Endothelial cell of umbilical vein (primary cell): Measurements from ENCODE around the gene MYH9. TPM values are rescaled to one million over a fixed set of nuclear protein-coding genes. Genes with fewer than 3 reads are reported as not detected.

ENCODE experiments used
- BruUV-seq: library from RNA; stranded (reverse); fragments of 400-500 nt; replicated peaks from 2 replicates; lab custom pipeline; 2021; lab: Mats Ljungman, UMichigan
- CTCF ChIA-PET: fragments of 300-600, 350-600 bp; sonication (Branson Sonifier 250); formaldehyde crosslinking; loops from one replicate; lab custom pipeline; 2021; ENCODE audit warnings: antibody characterized with exemption, inconsistent platforms; lab: Charles Lee
- POLR2A ChIA-PET: fragments of 300-600, 350-600 bp; sonication (Branson Sonifier 250); formaldehyde crosslinking; loops from one replicate; lab custom pipeline; 2021; ENCODE audit warnings: antibody characterized with exemption, inconsistent platforms; lab: Charles Lee
- DNase-seq: peaks from one replicate; pipeline ENCODE4 v3.0.0-alpha.2; 2011; ENCODE audit warnings: low read depth, low spot score
- FAIRE-seq: peaks from 2 replicates; lab custom pipeline; 2011; peaks lifted over from hg19 to GRCh38; lab: Jason Lieb, UNC
- H2AFZ ChIP-seq: 2 replicates; pipeline ENCODE4 v1.6.0; 2012; ENCODE audit warnings: low read depth, low read length, control low read depth, inconsistent platforms
- H3K27ac ChIP-seq: 2 replicates; pipeline ENCODE4 v1.5.1; 2011; ENCODE audit warnings: low read depth, mild to moderate bottlenecking, control low read depth, low read length, moderate library complexity; ENCODE audit not compliant: insufficient read depth
- H3K27me3 ChIP-seq, 2 experiments: 2 replicates each; pipeline versions ENCODE4 v1.6.0 to v1.6.1; 2011; ENCODE audit warnings: low read length in 2 of 2, mixed read lengths in 1 of 2; ENCODE audit not compliant: control insufficient read depth in 2 of 2, insufficient read depth in 2 of 2
- H3K36me3 ChIP-seq, 2 experiments: 2 replicates in 1 of 2; 3 replicates in 1 of 2; pipeline ENCODE4 v1.5.1; 2011; ENCODE audit warnings: low read length in 2 of 2, mild to moderate bottlenecking in 1 of 2, moderate library complexity in 1 of 2; ENCODE audit not compliant: control insufficient read depth in 2 of 2, insufficient read depth in 2 of 2; ENCODE audit errors: extremely low read depth in 1 of 2
- H3K4me1 ChIP-seq: 3 replicates; pipeline ENCODE4 v1.5.1; 2011; ENCODE audit warnings: mild to moderate bottlenecking, low read length; ENCODE audit not compliant: control insufficient read depth, insufficient read depth; ENCODE audit errors: extremely low read depth
- H3K4me2 ChIP-seq: 2 replicates; pipeline ENCODE4 v1.6.1; 2011; ENCODE audit warnings: low read length, control low read depth, mixed read lengths; ENCODE audit not compliant: insufficient read depth
- H3K4me3 ChIP-seq, 3 experiments: fragments of 200-600 bp in 1 of 3; sonication (generic), shearing (Covaris generic) in 1 of 3; replicated peaks in 1 of 3; 2 replicates each; pipeline ENCODE4 v1.5.1; 2011 to 2016; ENCODE audit warnings: control low read depth in 3 of 3, low read length in 3 of 3, mild to moderate bottlenecking in 2 of 3, inconsistent platforms in 1 of 3, low read depth in 1 of 3, moderate library complexity in 1 of 3; ENCODE audit not compliant: insufficient read depth in 1 of 3
- H3K79me2 ChIP-seq: 2 replicates; pipeline ENCODE4 v1.6.0; 2012; ENCODE audit warnings: low read length, inconsistent platforms; ENCODE audit not compliant: control insufficient read depth, insufficient read depth
- H3K9ac ChIP-seq: replicated peaks from 2 replicates; pipeline ENCODE3; 2011; ENCODE audit warnings: low read length, control low read depth; ENCODE audit not compliant: insufficient read depth; ENCODE audit errors: extremely low read depth
- H3K9me1 ChIP-seq: replicated peaks from 3 replicates; pipeline ENCODE4 v1.6.0; 2011; ENCODE audit warnings: mild to moderate bottlenecking, low read length; ENCODE audit not compliant: control insufficient read depth, insufficient read depth; ENCODE audit errors: extremely low read depth
- H3K9me3 ChIP-seq: replicated peaks from 2 replicates; pipeline ENCODE4 v1.5.1; 2012; ENCODE audit warnings: low read length, inconsistent platforms; ENCODE audit not compliant: control insufficient read depth, insufficient read depth
- H4K20me1 ChIP-seq: replicated peaks from 2 replicates; pipeline ENCODE3; 2011; ENCODE audit warnings: mild to moderate bottlenecking, low read length; ENCODE audit not compliant: control insufficient read depth, insufficient read depth; ENCODE audit errors: extremely low read depth
- EZH2 ChIP-seq: IDR thresholded peaks from 2 replicates; pipeline ENCODE4 v1.6.1; 2012; ENCODE audit warnings: borderline replicate concordance, low read depth, mild to moderate bottlenecking, moderate library complexity, low read length, inconsistent platforms; ENCODE audit not compliant: severe bottlenecking
- FOS ChIP-seq: IDR thresholded peaks from 2 replicates; pipeline ENCODE4 v1.6.1; 2011; ENCODE audit warnings: mild to moderate bottlenecking, low read length, moderate library complexity, borderline replicate concordance; ENCODE audit not compliant: insufficient read depth
- GATA2 ChIP-seq: IDR thresholded peaks from 2 replicates; pipeline ENCODE4 v1.7.0; 2011; ENCODE audit warnings: low read depth, mild to moderate bottlenecking, moderate library complexity, mixed read lengths, low read length; ENCODE audit not compliant: insufficient read length, insufficient read depth
- JUN ChIP-seq: IDR thresholded peaks from 2 replicates; pipeline ENCODE4 v1.6.1; 2011; ENCODE audit warnings: borderline replicate concordance, low read depth; ENCODE audit not compliant: insufficient read length, insufficient read depth
- MYC ChIP-seq: IDR thresholded peaks from one replicate; pipeline ENCODE4 v1.6.1; 2011; ENCODE audit warnings: mild to moderate bottlenecking, low read depth, low read length
- POLR2A ChIP-seq: IDR thresholded peaks from 2 replicates; pipeline ENCODE4 v1.6.1; 2012; ENCODE audit warnings: low read depth, mild to moderate bottlenecking, control low read depth, low read length
- POLR2AphosphoS5 ChIP-seq: IDR thresholded peaks from 2 replicates; pipeline ENCODE4 v1.6.1; 2012; ENCODE audit warnings: low read depth, mild to moderate bottlenecking, control low read depth, low read length, moderate library complexity; ENCODE audit not compliant: insufficient read depth
- dilution Hi-C: fragments of 300-500 bp; cut with MboI; formaldehyde crosslinking; loops from one replicate; pipeline ENCODE4 v1.15.0; 2019; ENCODE audit warnings: low sequenced_read_pairs; ENCODE audit not compliant: extremely low pct_ligation_motif_present
- intact Hi-C: fragments of 100-400 bp; cut with micrococcal nuclease; formaldehyde crosslinking; loops from one replicate; pipeline ENCODE4 v1.10.0; 2022
- polyA plus RNA-seq, 4 experiments: library from polyadenylated mRNA; depleted of rRNA in 3 of 4; stranded (reverse) in 3 of 4; unstranded in 1 of 4; fragments of >200 nt; gene quantifications; 2 replicates each; pipeline versions ENCODE4 v1.2.1 to v1.2.3, GENCODE V29; 2011 to 2012; ENCODE audit warnings: missing spikeins in 1 of 4
- total RNA-seq: library from RNA; stranded (reverse); gene quantifications from 2 replicates; pipeline ENCODE4 v1.2.3, GENCODE V29; 2021
- TF ChIP-seq, protein P1 (sequence below): IDR thresholded peaks from 2 replicates; pipeline ENCODE4 v1.6.1; 2011; ENCODE audit not compliant: insufficient read depth, insufficient read length
- TF ChIP-seq, protein P2 (sequence below), 2 donors: IDR thresholded peaks; 1 replicate in 1 of 2; 2 replicates in 1 of 2; pipeline ENCODE4 v1.5.1; 2011; ENCODE audit warnings: low read length in 2 of 2, mild to moderate bottlenecking in 2 of 2, moderate library complexity in 2 of 2, control low read depth in 1 of 2, inconsistent platforms in 1 of 2, low read depth in 1 of 2; ENCODE audit not compliant: insufficient read depth in 1 of 2; ENCODE audit errors: extremely low read depth in 1 of 2

MYH9 gene
- total and polyA plus RNA-seq, 2 donors (not counting 3 experiments of a cell fraction or from before 2014, with no cell fraction given) = 188 to 1,413 TPM

DNA sequence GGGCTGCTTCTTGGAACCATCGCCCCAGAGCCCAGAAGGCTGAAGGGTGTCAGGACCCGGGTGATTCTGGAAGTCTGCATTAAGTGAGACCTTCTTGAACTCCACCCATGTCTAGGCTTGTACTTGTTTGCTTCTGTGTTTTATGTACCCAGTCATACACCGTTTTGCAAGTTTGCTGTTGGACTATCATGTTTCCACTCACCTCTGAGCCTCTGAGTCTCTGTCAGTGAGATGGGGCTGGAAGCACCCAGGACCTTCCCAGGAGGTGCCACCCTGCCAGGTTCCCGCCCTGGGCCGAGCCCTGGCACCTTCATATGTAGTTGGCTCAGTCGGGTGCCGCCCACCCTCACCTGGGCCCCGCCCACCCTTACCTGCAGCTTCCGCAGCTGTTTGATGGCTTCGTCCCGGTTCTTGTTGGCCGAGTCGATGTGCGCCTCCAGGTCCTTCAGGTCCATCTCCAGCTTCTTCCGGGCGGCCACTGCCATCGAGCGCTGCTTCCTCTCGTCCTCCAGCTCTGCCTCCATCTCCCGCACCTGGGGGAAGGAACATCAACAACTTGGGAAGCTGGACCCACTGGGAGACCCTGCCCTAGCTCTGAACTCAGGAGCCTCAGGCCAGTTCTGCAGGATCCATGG, 99.8 kb downstream of the MYH9 start:
- ChIA-PET POLR2A (no interaction called here), CTCF (interaction anchor here (1.1 to 1.5 kb wide), 3 partner anchors 10 to 183 kb away, joined by 3 to 4 read pairs (median 3); no protein-coding TSS in a partner anchor)
- FAIRE-seq (no peak), DNase-seq (no peak)
- no peaks in the 10 kb centered on the region for H4K20me1 ChIP-seq
- no peak overlapping the region for H3K4me2 ChIP-seq
- no peak overlapping the region for H2AFZ ChIP-seq
- peaks cover 6% of the 10 kb centered on the region for H3K79me2 ChIP-seq
- dilution Hi-C loops (no loop called here), intact Hi-C loops (no loop called here)
- H3K27me3 ChIP-seq = no peaks in the 10 kb centered on the region
- no peak overlapping the region for H3K4me3 ChIP-seq
- H3K4me1 ChIP-seq = no peaks in the 10 kb centered on the region
- H3K9me3 ChIP-seq = no peaks in the 10 kb centered on the region
- H3K27ac ChIP-seq = no peak overlapping the region
- no peaks in the 10 kb centered on the region for H3K9me1 ChIP-seq
- TF ChIP-seq, protein P1, sequence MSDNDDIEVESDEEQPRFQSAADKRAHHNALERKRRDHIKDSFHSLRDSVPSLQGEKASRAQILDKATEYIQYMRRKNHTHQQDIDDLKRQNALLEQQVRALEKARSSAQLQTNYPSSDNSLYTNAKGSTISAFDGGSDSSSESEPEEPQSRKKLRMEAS = no peak
- TF ChIP-seq MYC (no peak), POLR2AphosphoS5 (no peak), GATA2 (no peak), JUN (no peak), FOS (no peak), POLR2A (no peak), EZH2 (no peak)
- TF ChIP-seq, protein P2, sequence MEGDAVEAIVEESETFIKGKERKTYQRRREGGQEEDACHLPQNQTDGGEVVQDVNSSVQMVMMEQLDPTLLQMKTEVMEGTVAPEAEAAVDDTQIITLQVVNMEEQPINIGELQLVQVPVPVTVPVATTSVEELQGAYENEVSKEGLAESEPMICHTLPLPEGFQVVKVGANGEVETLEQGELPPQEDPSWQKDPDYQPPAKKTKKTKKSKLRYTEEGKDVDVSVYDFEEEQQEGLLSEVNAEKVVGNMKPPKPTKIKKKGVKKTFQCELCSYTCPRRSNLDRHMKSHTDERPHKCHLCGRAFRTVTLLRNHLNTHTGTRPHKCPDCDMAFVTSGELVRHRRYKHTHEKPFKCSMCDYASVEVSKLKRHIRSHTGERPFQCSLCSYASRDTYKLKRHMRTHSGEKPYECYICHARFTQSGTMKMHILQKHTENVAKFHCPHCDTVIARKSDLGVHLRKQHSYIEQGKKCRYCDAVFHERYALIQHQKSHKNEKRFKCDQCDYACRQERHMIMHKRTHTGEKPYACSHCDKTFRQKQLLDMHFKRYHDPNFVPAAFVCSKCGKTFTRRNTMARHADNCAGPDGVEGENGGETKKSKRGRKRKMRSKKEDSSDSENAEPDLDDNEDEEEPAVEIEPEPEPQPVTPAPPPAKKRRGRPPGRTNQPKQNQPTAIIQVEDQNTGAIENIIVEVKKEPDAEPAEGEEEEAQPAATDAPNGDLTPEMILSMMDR (IDR thresholded peaks at IDR 0.05; ENCODE audit: extremely low read depth in 1 of 2, insufficient read depth in 1 of 2, low read depth in 1 of 2, low read length in 2 of 2) = no peak
- no TSS peak for BruUV-seq
- peaks cover 64 to 77% of the 10 kb centered on the region in 2 experiments for H3K36me3 ChIP-seq
- H3K9ac ChIP-seq = no peak overlapping the region
